SK-N-SH (cell line): Measurements from ENCODE around the gene HOXA2. TPM values are rescaled to one million over a fixed set of nuclear protein-coding genes. Genes with fewer than 3 reads are reported as not detected.

ENCODE experiments used
- CTCF ChIA-PET: fragments of 300-600, 350-600 bp; formaldehyde crosslinking; extraction: SDS; loops from one replicate; lab custom pipeline; 2021; lab: Yijun Ruan, JAX
- POLR2A ChIA-PET: fragments of 350-600 bp; sonication (Branson Sonifier 250); formaldehyde crosslinking; extraction: SDS; loops from one replicate; lab custom pipeline; 2020; ENCODE audit warnings: antibody characterized with exemption, inconsistent platforms; lab: Yijun Ruan, JAX
- DNase-seq: peaks from one replicate; pipeline ENCODE4 v3.0.0; 2012
- H2AFZ ChIP-seq: fragments of 200-600 bp; sonication (generic); 2 replicates; pipeline ENCODE4 v1.8.1; 2016; ENCODE audit warnings: antibody characterized with exemption, mild to moderate bottlenecking, low read depth
- H3F3A ChIP-seq: fragments of 200-600 bp; sonication (generic); replicated peaks from 2 replicates; pipeline ENCODE3; 2016; ENCODE audit warnings: antibody characterized with exemption, mild to moderate bottlenecking; ENCODE audit not compliant: insufficient read depth
- H3K27ac ChIP-seq, 2 experiments: fragments of 200-500 bp in 1 of 2; fragments of 200-600 bp in 1 of 2; sonication (Bioruptor generic) in 1 of 2; sonication (generic), shearing (Covaris generic) in 1 of 2; 2 replicates each; pipeline versions ENCODE4 v1.5.1 to v1.6.1; 2014 to 2016; ENCODE audit warnings: low read depth in 2 of 2, inconsistent platforms in 1 of 2, low read length in 1 of 2, mild to moderate bottlenecking in 1 of 2, mixed read lengths in 1 of 2
- H3K27me3 ChIP-seq: fragments of 200-600 bp; sonication (generic), shearing (Covaris generic); 2 replicates; pipeline ENCODE4 v1.6.1; 2016; ENCODE audit warnings: mixed run types; ENCODE audit not compliant: insufficient read depth
- H3K36me3 ChIP-seq, 2 experiments: fragments of 200-500 bp in 1 of 2; fragments of 200-600 bp in 1 of 2; sonication (Bioruptor generic) in 1 of 2; sonication (generic) in 1 of 2; replicated peaks in 1 of 2; 2 replicates each; pipeline versions ENCODE3 to v1.5.1; 2014 to 2016; ENCODE audit warnings: low read length in 1 of 2, mild to moderate bottlenecking in 1 of 2; ENCODE audit not compliant: insufficient read depth in 2 of 2, control insufficient read depth in 1 of 2
- H3K4me1 ChIP-seq, 2 experiments: fragments of 200-500 bp in 1 of 2; fragments of 200-600 bp in 1 of 2; sonication (Bioruptor generic) in 1 of 2; sonication (generic), shearing (Covaris generic) in 1 of 2; 2 replicates each; pipeline versions ENCODE4 v1.5.1 to v1.6.1; 2014 to 2016; ENCODE audit warnings: low read depth in 1 of 2, low read length in 1 of 2, mixed run types in 1 of 2; ENCODE audit not compliant: insufficient read depth in 2 of 2, control insufficient read depth in 1 of 2
- H3K4me2 ChIP-seq: fragments of 200-600 bp; sonication (generic), shearing (Covaris generic); 2 replicates; pipeline ENCODE4 v1.6.1; 2017; ENCODE audit warnings: mixed run types
- H3K4me3 ChIP-seq, 2 experiments: fragments of 200-500 bp in 1 of 2; fragments of 200-600 bp in 1 of 2; sonication (Bioruptor generic) in 1 of 2; sonication (generic), shearing (Covaris generic) in 1 of 2; 2 replicates each; pipeline versions ENCODE4 v1.5.1 to v1.8.1; 2014 to 2016; ENCODE audit warnings: low read depth in 2 of 2, inconsistent platforms in 1 of 2, low read length in 1 of 2, mild to moderate bottlenecking in 1 of 2, mixed read lengths in 1 of 2, moderate library complexity in 1 of 2
- H3K79me2 ChIP-seq: fragments of 200-600 bp; sonication (generic); 2 replicates; pipeline ENCODE4 v1.8.1; 2017; ENCODE audit warnings: mild to moderate bottlenecking; ENCODE audit not compliant: insufficient read depth
- H3K9ac ChIP-seq: fragments of 200-600 bp; sonication (generic); 2 replicates; pipeline ENCODE4 v1.6.1; 2017; ENCODE audit warnings: mixed run types
- H3K9me2 ChIP-seq: fragments of 200-600 bp; sonication (generic); 2 replicates; pipeline ENCODE4 v1.6.1; 2017; ENCODE audit warnings: mixed run types
- H3K9me3 ChIP-seq: fragments of 200-600 bp; sonication (generic); 2 replicates; pipeline ENCODE4 v1.6.1; 2017; ENCODE audit warnings: mixed run types, mild to moderate bottlenecking, moderate library complexity
- H4K20me1 ChIP-seq: fragments of 200-600 bp; sonication (generic); 2 replicates; pipeline ENCODE4 v1.6.1; 2017; ENCODE audit warnings: mild to moderate bottlenecking, mixed run types; ENCODE audit not compliant: insufficient read depth
- EZH2phosphoT487 ChIP-seq: fragments of 200-600 bp; sonication (generic); IDR thresholded peaks from 2 replicates; pipeline ENCODE4 v1.6.1; 2017; ENCODE audit warnings: low read depth, mixed run types, mild to moderate bottlenecking, antibody characterized with exemption, moderate library complexity, borderline replicate concordance
- FOXM1 ChIP-seq: IDR thresholded peaks from 2 replicates; pipeline ENCODE4 v1.4.0; 2012; ENCODE audit warnings: low read depth, mild to moderate bottlenecking
- RCOR1 ChIP-seq: fragments of 150-350 bp; IDR thresholded peaks from 2 replicates; pipeline ENCODE4 v1.6.1; 2017; ENCODE audit warnings: antibody characterized with exemption, low read length
- RXRA ChIP-seq: IDR thresholded peaks from 2 replicates; pipeline ENCODE4 v1.4.0; 2012; ENCODE audit warnings: low read depth, mild to moderate bottlenecking, borderline replicate concordance
- SMC3 ChIP-seq: IDR thresholded peaks from 2 replicates; pipeline ENCODE4 v1.6.1; 2012; ENCODE audit warnings: low read depth, low read length, improper control_type of control experiment
- TEAD4 ChIP-seq: IDR thresholded peaks from 2 replicates; pipeline ENCODE4 v1.4.0; 2012; ENCODE audit warnings: mild to moderate bottlenecking, borderline replicate concordance; ENCODE audit not compliant: insufficient read depth
- YY1 ChIP-seq: IDR thresholded peaks from 2 replicates; pipeline ENCODE4 v1.4.0; 2012; ENCODE audit warnings: low read depth, mild to moderate bottlenecking
- WGBS: methylation state at CpG from one replicate; pipeline ENCODE4 v1.1.6; 2017; ENCODE audit warnings: low lambda C conversion rate; 5-methylcytosine and 5-hydroxymethylcytosine counted together
- polyA plus RNA-seq, 3 experiments: library from polyadenylated mRNA; depleted of rRNA; stranded (reverse); fragments of >200 nt; gene quantifications; 2 replicates each; pipeline ENCODE4 v1.2.3, GENCODE V29; 2012
- TF ChIP-seq, protein P1 (sequence below): IDR thresholded peaks from 2 replicates; pipeline ENCODE4 v1.6.1; 2012; ENCODE audit warnings: mild to moderate bottlenecking, low read depth, low read length, moderate library complexity
- TF ChIP-seq, protein P2 (sequence below): fragments of 200-600 bp; sonication (generic); IDR thresholded peaks from 2 replicates; pipeline ENCODE4 v1.6.1; 2017; ENCODE audit warnings: antibody characterized with exemption, mild to moderate bottlenecking, moderate library complexity

Gene HOXA2
- polyA plus RNA-seq, 1 of the 3 experiments (the other 2 are of a cell fraction): not detected

GRCh38 chr7:27083646-27084045 lies 18.8 kb downstream of the HOXA2 start (continued):
- TF ChIP-seq RCOR1: no peak
- TF ChIP-seq, all 33 proteins: peak for 0

GRCh38 chr7:27082171-27082570 lies 20.3 kb downstream of the HOXA2 start:
- no peaks in the 10 kb centered on the region for H3K9me3 ChIP-seq
- H3K4me3 ChIP-seq: no peak overlapping the region
- peaks cover 22% of the 10 kb centered on the region for H3K27me3 ChIP-seq
- TF ChIP-seq, protein P1, sequence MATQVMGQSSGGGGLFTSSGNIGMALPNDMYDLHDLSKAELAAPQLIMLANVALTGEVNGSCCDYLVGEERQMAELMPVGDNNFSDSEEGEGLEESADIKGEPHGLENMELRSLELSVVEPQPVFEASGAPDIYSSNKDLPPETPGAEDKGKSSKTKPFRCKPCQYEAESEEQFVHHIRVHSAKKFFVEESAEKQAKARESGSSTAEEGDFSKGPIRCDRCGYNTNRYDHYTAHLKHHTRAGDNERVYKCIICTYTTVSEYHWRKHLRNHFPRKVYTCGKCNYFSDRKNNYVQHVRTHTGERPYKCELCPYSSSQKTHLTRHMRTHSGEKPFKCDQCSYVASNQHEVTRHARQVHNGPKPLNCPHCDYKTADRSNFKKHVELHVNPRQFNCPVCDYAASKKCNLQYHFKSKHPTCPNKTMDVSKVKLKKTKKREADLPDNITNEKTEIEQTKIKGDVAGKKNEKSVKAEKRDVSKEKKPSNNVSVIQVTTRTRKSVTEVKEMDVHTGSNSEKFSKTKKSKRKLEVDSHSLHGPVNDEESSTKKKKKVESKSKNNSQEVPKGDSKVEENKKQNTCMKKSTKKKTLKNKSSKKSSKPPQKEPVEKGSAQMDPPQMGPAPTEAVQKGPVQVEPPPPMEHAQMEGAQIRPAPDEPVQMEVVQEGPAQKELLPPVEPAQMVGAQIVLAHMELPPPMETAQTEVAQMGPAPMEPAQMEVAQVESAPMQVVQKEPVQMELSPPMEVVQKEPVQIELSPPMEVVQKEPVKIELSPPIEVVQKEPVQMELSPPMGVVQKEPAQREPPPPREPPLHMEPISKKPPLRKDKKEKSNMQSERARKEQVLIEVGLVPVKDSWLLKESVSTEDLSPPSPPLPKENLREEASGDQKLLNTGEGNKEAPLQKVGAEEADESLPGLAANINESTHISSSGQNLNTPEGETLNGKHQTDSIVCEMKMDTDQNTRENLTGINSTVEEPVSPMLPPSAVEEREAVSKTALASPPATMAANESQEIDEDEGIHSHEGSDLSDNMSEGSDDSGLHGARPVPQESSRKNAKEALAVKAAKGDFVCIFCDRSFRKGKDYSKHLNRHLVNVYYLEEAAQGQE: no peak
- TF ChIP-seq RCOR1 (no peak), RXRA (no peak), EZH2phosphoT487 (no peak), SMC3 (no peak), TEAD4 (no peak), YY1 (no peak), FOXM1 (no peak)
- TF ChIP-seq, protein P2, sequence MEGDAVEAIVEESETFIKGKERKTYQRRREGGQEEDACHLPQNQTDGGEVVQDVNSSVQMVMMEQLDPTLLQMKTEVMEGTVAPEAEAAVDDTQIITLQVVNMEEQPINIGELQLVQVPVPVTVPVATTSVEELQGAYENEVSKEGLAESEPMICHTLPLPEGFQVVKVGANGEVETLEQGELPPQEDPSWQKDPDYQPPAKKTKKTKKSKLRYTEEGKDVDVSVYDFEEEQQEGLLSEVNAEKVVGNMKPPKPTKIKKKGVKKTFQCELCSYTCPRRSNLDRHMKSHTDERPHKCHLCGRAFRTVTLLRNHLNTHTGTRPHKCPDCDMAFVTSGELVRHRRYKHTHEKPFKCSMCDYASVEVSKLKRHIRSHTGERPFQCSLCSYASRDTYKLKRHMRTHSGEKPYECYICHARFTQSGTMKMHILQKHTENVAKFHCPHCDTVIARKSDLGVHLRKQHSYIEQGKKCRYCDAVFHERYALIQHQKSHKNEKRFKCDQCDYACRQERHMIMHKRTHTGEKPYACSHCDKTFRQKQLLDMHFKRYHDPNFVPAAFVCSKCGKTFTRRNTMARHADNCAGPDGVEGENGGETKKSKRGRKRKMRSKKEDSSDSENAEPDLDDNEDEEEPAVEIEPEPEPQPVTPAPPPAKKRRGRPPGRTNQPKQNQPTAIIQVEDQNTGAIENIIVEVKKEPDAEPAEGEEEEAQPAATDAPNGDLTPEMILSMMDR: no peak
- no peak for DNase-seq
- no peaks in the 10 kb centered on the region for H4K20me1 ChIP-seq
- ChIA-PET CTCF (interaction anchor here (1.3 kb wide), 1 partner anchor 78 kb away, joined by 3 read pairs; no protein-coding TSS in a partner anchor), POLR2A (no interaction called here)
- H3K4me2 ChIP-seq: no peak overlapping the region
- WGBS: 4% methylated on average over 1 of the region's 1 CpG
- no peaks in the 10 kb centered on the region for H3F3A ChIP-seq
- 0 out of 2 replicates have a peak, but pooled peaks cover 4% of the 10 kb centered on the region for H3K9me2 ChIP-seq
- no peak overlapping the region for H3K9ac ChIP-seq
- H3K36me3 ChIP-seq: no peaks in the 10 kb centered on the region
- no peak overlapping the region for H3K27ac ChIP-seq
- no peaks in the 10 kb centered on the region for H3K79me2 ChIP-seq
- no peaks in the 10 kb centered on the region for H3K4me1 ChIP-seq
- no peak overlapping the region for H2AFZ ChIP-seq
